GM12864 (cell line): ENCODE results near the gene FUBP1.

Experiments used
- DNase-seq: peaks from one replicate; pipeline ENCODE4 v3.0.0-alpha.2; 2011; ENCODE audit warnings: low read depth
- H3K4me3 ChIP-seq: 2 replicates; pipeline ENCODE4 v1.5.1; 2011; ENCODE audit warnings: mild to moderate bottlenecking, low read depth, low read length, control low read depth
- CTCF ChIP-seq: IDR thresholded peaks from 2 replicates; pipeline ENCODE4 v1.5.1; 2011; ENCODE audit warnings: low read depth, mild to moderate bottlenecking, moderate library complexity, low read length, control low read depth, inconsistent platforms; ENCODE audit errors: missing control alignments

FUBP1 gene

GRCh38 chr1:77950873-77951272, 28.0 kb downstream of the FUBP1 start:
- DNase-seq, result peak; percentile 22
- H3K4me3 ChIP-seq, result no peak overlapping the region
- TF ChIP-seq CTCF, result no peak

GRCh38 chr1:77948841-77949424, 29.9 kb downstream of the FUBP1 start:
- TF ChIP-seq CTCF, result no peak
- DNase-seq, result no peak
- no peak overlapping the region for H3K4me3 ChIP-seq

- H3K4me3 ChIP-seq, result no peak overlapping the region
- no peak for DNase-seq
- TF ChIP-seq CTCF, result no peak
Measured at GRCh38 chr1:77945345-77945744, 33.5 kb downstream of the FUBP1 start.

DNA sequence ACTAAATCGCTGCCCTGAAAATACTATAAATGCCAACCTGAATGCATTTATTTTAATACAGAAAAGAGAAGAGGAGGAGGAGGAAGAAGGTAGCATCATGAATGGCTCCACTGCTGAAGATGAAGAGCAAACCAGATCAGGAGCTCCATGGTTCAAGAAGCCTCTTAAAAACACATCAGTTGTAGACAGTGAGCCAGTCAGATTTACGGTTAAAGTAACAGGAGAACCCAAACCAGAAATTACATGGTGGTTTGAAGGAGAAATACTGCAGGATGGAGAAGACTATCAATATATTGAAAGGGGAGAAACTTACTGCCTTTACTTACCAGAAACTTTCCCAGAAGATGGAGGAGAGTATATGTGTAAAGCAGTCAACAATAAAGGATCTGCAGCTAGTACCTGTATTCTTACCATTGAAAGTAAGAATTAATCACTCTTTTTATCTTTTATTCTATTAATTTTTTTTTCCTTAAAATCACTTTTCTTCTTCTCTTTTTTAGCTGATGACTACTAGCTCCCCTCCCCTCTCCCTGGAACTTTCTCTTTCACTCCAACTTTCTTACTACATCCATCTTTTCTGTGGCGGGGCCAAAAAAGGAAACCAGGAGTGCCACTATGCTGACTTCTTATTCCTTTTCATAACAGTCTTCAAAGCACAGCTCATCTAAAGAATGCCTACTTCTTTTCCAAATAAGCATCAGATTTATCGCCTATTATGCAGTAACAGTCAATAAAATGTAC, 36.3 kb downstream of the FUBP1 start:
- H3K4me3 ChIP-seq, result no peak overlapping the region
- no peak for DNase-seq
- TF ChIP-seq CTCF, result no peak

DNA sequence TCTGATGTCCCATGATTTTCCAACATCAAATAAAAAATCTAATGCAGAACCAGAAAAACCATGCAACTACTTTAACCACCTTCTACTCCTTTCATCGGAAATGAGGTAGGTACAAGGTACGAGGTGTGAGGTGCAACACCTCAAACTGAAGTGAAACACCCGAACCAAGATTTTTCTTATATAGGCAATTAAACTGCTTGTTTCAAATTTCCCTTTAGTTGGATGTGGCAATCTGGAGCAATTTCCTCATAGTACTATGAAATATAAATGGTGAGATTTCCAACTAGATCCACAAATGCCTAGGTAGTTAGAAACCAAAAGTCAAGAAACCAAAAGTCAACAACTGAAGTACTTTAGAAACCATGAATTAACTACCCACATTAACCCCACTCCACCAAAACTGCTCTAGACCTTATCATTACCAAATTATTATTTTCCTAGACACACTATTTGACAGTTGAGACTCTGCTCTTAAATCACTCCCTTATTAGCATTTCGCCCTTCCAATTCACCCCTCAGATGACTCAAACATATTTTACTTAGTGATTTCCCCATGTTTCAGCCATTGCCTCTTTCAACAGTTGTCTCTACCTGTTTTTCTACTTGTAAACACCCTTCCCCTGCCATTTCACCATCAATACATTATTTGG, 37.8 kb downstream of the FUBP1 start:
- no peak for DNase-seq
- no peak for TF ChIP-seq CTCF
- no peak overlapping the region for H3K4me3 ChIP-seq

GRCh38 chr1:77938651-77939050, 40.2 kb downstream of the FUBP1 start:
- TF ChIP-seq CTCF, result no peak
- DNase-seq, result no peak
- H3K4me3 ChIP-seq, result no peak overlapping the region
